ENCODE results near the gene EFNA5.

DNA sequence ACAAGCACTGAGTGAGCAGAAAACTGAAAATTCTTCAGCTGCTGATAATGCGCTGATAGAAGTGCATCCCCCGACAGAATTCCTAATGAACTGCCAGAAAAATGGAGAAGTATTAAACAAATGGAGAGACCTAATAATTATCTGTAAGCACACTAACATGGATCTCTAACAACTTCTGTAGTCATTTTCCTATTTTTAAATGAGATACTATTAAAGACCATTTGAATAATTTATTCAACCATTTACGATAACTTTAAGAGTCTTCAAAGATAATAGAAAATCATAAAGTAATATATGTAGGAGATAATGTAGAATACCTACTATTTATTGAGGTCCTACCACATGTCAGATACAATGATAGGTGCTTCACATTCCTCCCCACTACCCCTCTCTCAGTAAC lies 72.9 kb downstream of the EFNA5 start:
- TF ChIP-seq, protein P1, sequence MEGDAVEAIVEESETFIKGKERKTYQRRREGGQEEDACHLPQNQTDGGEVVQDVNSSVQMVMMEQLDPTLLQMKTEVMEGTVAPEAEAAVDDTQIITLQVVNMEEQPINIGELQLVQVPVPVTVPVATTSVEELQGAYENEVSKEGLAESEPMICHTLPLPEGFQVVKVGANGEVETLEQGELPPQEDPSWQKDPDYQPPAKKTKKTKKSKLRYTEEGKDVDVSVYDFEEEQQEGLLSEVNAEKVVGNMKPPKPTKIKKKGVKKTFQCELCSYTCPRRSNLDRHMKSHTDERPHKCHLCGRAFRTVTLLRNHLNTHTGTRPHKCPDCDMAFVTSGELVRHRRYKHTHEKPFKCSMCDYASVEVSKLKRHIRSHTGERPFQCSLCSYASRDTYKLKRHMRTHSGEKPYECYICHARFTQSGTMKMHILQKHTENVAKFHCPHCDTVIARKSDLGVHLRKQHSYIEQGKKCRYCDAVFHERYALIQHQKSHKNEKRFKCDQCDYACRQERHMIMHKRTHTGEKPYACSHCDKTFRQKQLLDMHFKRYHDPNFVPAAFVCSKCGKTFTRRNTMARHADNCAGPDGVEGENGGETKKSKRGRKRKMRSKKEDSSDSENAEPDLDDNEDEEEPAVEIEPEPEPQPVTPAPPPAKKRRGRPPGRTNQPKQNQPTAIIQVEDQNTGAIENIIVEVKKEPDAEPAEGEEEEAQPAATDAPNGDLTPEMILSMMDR (IDR thresholded peaks at IDR 0.05; ENCODE audit: low read depth, low read length, missing input control) = no peak
- TF ChIP-seq, protein P2, sequence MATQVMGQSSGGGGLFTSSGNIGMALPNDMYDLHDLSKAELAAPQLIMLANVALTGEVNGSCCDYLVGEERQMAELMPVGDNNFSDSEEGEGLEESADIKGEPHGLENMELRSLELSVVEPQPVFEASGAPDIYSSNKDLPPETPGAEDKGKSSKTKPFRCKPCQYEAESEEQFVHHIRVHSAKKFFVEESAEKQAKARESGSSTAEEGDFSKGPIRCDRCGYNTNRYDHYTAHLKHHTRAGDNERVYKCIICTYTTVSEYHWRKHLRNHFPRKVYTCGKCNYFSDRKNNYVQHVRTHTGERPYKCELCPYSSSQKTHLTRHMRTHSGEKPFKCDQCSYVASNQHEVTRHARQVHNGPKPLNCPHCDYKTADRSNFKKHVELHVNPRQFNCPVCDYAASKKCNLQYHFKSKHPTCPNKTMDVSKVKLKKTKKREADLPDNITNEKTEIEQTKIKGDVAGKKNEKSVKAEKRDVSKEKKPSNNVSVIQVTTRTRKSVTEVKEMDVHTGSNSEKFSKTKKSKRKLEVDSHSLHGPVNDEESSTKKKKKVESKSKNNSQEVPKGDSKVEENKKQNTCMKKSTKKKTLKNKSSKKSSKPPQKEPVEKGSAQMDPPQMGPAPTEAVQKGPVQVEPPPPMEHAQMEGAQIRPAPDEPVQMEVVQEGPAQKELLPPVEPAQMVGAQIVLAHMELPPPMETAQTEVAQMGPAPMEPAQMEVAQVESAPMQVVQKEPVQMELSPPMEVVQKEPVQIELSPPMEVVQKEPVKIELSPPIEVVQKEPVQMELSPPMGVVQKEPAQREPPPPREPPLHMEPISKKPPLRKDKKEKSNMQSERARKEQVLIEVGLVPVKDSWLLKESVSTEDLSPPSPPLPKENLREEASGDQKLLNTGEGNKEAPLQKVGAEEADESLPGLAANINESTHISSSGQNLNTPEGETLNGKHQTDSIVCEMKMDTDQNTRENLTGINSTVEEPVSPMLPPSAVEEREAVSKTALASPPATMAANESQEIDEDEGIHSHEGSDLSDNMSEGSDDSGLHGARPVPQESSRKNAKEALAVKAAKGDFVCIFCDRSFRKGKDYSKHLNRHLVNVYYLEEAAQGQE (IDR thresholded peaks at IDR 0.05) = no peak
- TF ChIP-seq RAD21 (IDR thresholded peaks at IDR 0.05) = no peak
- TF ChIP-seq RXRA (IDR thresholded peaks at IDR 0.05) = no peak
- TF ChIP-seq, protein P3, sequence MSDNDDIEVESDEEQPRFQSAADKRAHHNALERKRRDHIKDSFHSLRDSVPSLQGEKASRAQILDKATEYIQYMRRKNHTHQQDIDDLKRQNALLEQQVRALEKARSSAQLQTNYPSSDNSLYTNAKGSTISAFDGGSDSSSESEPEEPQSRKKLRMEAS (IDR thresholded peaks at IDR 0.05) = no peak
- no peak for TF ChIP-seq GABPA (IDR thresholded peaks at IDR 0.05 in 1 of 2, conservative IDR thresholded peaks at IDR 0.05 in 1 of 2)
- TF ChIP-seq HNF4A (conservative IDR thresholded peaks at IDR 0.05) = no peak
- no peak for TF ChIP-seq HNF4G (IDR thresholded peaks at IDR 0.05)
- TF ChIP-seq TAF1 (conservative IDR thresholded peaks at IDR 0.05) = no peak
- no peak for TF ChIP-seq JUND (IDR thresholded peaks at IDR 0.05)
- TF ChIP-seq, protein P4, sequence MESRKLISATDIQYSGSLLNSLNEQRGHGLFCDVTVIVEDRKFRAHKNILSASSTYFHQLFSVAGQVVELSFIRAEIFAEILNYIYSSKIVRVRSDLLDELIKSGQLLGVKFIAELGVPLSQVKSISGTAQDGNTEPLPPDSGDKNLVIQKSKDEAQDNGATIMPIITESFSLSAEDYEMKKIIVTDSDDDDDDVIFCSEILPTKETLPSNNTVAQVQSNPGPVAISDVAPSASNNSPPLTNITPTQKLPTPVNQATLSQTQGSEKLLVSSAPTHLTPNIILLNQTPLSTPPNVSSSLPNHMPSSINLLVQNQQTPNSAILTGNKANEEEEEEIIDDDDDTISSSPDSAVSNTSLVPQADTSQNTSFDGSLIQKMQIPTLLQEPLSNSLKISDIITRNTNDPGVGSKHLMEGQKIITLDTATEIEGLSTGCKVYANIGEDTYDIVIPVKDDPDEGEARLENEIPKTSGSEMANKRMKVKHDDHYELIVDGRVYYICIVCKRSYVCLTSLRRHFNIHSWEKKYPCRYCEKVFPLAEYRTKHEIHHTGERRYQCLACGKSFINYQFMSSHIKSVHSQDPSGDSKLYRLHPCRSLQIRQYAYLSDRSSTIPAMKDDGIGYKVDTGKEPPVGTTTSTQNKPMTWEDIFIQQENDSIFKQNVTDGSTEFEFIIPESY (IDR thresholded peaks at IDR 0.05) = no peak
- no peak for TF ChIP-seq FOXA1 (IDR thresholded peaks at IDR 0.05)

Data from liver (tissue), 3 donors.